Upper lobe of left lung (tissue), 4 donors: Measurements from ENCODE around the gene SART3.

Experiments
- CTCF ChIP-seq, 6 experiments: fragments of 450-650 bp in 4 of 6; fragments of 200-600 bp in 2 of 6; sonication (generic) in 2 of 6; IDR thresholded peaks; one replicate each; pipeline ENCODE4 v1.5.1; 2016 to 2019; ENCODE audit warnings: antibody characterized with exemption in 6 of 6
- POLR2A ChIP-seq, 4 donors: fragments of 450-650 bp; IDR thresholded peaks; one replicate each; pipeline ENCODE4 v1.5.1; 2016 to 2017; ENCODE audit warnings: antibody characterized with exemption in 4 of 4, mild to moderate bottlenecking in 2 of 4

GRCh38 chr12:108523365-108523764 lies 37.6 kb downstream of the SART3 start:
- TF ChIP-seq CTCF (IDR thresholded peaks at IDR 0.05) (no peak), POLR2A (IDR thresholded peaks at IDR 0.05) (no peak)
